ENCODE measurements around the gene PLD5.
"Not testable (repeated sequence)": the region's sequence is repeated elsewhere in the genome, so short reads cannot be mapped to it uniquely, and the experiment has no call there.

Gene PLD5

DNA sequence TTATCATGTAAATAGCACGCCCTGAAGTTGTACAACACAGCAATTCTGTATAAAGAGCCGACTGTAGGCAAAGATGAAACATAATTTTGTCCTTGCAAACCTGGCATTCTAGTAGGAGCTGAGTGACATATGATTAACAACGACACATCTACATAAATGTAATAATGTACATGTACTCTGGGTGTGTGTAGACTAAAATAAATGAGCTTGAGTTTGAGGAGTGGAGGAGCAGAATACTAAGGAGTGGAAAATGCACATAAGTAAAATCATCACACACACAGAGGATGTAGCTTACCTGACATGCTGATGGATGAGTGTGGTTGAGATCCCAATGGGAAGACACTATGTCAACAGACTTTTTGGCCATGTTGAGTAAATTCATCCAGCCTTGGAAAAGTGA is 236.4 kb downstream of the PLD5 start:
- not testable (repeated sequence) for DNase-seq (ENCODE audit: extremely low read depth in 1 of 2, low read depth in 1 of 2)

DNA sequence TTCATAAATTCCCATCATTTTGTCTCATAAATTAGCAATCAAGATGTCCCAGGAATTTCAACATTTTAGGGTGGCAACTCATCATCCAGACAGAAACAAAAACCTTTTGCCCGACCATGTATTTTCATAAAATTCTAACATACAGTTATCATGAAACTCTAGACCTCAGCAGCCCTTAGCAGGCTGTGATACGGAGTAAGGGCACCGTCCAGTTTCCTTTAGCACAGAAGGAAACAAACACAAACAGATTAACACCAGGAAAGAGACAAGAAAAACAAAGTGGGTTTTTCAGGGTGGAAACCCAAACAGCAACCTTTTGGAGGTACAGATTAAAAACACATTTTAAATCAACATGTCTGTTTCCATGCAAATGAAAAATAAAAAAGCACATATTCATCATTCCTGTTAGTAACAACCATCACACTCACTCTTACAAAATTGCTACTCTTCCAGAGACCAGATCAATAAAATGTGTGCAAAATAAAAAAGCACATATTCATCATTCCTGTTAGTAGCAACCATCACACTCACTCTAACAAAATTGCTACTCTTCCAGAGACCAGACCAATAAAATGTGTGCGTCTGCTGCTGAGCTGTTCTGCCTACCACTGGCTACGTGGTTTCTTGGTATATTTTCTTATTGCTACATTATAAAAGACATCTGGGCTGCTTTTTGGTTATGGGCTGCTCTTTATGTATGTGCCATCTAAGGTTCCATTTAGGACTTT is 241.6 kb downstream of the PLD5 start:
- DNase-seq (ENCODE audit: extremely low read depth in 1 of 2, low read depth in 1 of 2): not testable (repeated sequence)

DNA sequence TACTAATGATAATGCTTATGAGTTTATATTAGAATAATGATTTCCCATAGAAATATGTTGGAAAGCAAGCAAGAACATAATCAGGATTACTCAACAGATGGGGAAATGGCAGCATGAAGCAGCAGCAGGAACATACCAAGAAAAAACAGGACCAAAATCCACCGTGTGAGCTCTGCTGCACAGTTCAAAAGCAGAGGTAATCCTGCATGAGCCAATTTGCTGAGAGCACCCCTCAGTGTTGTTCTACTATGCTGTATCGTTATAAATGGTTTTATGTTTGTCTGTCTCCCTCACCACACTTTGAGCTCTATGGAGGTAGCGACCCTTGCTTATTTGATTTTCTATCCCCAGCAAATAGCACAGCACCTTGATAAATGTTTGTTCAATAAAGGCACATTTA is 246.1 kb downstream of the PLD5 start:
- not testable (repeated sequence) for DNase-seq (ENCODE audit: extremely low read depth in 1 of 2, low read depth in 1 of 2)

DNA sequence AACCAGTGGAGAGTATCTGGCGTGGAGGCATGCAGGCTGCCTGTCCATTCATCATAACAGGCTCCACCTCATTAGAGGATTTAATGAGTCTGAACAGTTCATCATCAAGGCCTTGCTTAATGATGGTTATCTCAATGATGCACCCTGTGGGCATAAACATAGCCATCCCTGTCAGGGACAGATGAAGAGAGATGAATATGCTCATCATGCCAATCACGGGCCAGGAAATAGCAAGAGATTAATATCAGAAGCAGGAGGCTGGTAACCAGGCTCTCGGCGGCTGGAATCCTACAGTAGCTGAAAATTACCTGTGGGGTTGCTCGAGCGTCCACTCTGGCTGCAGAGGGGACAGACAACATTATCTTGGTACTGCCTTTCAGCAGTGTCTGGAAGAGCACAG is 247.7 kb downstream of the PLD5 start:
- not testable (repeated sequence) for DNase-seq (ENCODE audit: extremely low read depth in 1 of 2, low read depth in 1 of 2)

DNA sequence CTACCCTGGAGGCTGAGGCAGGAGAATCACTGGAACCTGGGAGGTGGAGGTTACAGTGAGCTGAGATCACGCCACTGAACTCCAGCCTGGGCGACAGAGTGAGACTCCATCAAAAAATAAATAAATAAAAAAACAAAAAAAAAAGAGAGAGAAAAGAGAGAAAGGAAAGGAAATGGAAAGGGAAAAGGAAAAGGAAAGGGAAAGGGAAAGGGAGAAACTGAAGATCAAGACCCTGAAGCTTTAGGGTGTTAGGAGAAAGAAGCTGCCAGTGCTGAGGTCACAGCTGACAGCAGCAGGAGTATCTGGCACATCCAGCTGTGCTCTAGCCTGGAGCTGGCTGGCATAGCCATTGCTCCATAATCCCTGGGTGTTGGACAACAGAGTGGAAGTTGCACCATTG is 257.5 kb downstream of the PLD5 start:
- not testable (repeated sequence) for DNase-seq (ENCODE audit: extremely low read depth in 1 of 2, low read depth in 1 of 2)

DNA sequence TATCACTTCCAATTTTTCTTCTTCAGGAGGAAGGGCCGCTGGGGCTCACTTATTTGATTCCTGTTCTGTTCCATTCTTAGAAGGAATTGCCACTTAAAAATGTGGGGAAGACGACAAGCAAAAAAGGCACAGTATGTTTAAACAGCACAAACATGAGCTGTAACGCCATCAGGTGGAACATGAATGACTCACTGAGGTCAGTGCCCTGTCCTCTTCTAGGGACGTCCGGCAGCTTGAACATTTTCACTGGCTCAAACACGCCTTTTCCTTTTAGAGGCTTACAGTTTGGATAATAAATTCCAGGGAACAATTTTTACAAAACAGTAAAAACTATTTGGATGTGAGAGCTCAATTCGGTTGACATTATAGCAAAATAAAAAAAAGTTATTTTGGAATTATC is 260.1 kb downstream of the PLD5 start:
- DNase-seq (ENCODE audit: extremely low read depth in 1 of 2, low read depth in 1 of 2): not testable (repeated sequence)

DNA sequence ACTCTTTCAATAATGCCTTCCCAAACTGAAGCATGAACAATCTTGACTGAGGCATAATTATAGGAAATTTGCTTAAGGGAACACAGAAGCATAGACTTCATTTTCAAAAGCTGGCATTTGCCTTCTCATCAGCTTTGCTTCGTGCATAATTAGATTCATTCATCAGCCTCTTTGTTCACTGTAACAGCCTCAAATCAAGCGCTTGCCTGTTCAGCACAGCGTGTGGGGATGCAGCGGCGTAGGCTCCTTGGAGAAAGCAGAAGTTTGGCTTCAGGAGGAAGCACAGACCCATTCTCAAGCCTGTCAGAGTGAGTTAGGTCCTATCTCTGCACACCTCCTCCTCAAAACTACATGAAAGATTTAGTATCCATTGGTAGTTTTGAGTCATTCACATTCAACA is 279.2 kb downstream of the PLD5 start:
- no peak for DNase-seq (ENCODE audit: extremely low read depth in 1 of 2, low read depth in 1 of 2)

DNA sequence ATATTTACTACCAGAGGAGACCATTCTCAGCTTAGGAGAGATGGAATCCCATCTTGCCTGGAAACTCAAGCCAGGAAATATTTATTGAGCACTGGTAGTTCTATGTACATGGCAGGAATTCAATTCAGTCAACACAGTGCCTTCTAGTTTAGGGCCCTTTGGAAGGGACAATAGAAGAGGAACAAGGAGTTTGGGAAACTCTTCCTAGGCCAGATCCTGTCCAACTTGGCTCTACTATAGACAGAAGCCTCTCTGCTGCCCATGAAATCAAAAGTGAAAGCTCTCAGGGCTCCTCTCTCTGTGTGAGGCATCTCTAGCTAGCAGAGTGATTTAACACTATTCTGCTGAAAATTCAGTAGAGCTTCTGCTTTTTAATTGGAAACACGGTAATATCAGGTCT is 281.0 kb downstream of the PLD5 start:
- DNase-seq (ENCODE audit: extremely low read depth in 1 of 2, low read depth in 1 of 2): no peak

DNA sequence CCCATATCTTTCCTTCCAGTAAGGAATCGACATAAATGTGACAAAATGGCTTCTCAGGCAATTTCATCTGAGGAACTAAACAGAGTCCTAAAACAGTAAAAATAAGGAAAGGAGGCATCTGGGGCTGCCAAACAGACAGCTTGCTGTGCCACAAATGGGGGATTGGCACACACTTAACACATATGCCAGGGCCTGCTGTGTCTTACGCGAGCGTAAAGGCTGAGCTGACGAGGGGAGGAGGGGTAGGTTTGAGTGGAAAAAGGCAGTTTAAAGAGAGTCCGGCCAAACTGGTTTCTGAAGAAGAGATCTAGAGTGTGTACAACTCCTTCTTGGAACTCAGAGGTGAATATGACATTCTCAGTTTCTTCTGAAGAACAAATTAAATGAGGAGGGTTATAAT is 281.5 kb downstream of the PLD5 start:
- no peak for DNase-seq (ENCODE audit: extremely low read depth in 1 of 2, low read depth in 1 of 2)

DNA sequence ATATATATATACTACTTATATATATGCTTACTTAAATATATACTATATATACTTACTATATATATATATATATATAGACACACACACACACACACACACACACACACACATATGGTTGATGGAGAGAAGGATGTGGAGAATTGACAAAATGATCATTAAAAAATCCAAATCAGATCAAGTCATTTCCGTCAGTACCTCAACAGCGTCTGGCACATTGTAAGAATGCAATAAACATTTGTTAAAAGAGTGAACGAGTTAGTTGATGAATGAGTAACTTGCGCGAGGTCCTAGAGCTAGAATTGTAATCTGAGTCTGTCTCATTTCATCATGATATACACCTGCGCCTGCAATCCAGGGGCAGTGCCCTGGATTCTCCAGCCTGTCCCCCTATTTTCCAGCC is 282.6 kb downstream of the PLD5 start:
- no peak for DNase-seq (ENCODE audit: extremely low read depth in 1 of 2, low read depth in 1 of 2)

DNA sequence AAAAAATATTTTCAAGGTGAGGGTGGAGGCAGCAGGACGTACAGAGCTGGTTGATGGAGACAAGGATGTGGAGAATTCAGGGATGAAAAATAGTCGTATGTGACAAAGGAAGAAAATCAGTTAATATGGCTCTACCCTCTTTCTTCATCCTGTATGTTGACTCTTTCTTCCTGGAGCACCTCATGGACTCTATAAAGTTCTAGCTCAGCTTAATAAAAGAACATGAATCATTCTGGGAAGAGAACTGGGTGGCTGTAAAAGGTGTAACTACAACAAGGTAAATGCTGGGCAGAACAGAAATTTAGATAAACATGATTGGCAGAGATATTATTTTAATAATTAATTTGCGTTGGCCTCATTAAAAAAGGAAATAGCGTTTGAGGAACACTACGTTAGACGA is 283.8 kb downstream of the PLD5 start:
- no peak for DNase-seq (ENCODE audit: extremely low read depth in 1 of 2, low read depth in 1 of 2)

DNA sequence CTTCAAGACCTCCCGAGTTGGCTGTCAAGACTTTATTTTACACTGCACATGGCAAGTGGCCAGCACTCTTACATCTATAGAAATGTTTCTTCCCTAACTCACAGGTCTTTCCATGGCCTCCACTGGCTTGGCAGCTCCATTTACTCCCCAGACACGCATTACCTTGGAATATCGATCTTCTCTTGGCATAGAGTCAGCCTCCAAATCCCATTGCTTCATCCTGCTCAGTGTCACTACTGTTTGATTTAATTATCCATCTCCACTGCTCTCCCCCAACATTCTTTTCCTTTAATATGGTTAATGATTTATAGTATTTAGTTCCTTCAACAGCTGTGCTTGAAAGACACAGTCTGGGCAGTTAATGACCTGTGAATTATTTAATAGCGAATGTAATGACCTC is 284.4 kb downstream of the PLD5 start:
- DNase-seq (ENCODE audit: extremely low read depth in 1 of 2, low read depth in 1 of 2): no peak

DNA sequence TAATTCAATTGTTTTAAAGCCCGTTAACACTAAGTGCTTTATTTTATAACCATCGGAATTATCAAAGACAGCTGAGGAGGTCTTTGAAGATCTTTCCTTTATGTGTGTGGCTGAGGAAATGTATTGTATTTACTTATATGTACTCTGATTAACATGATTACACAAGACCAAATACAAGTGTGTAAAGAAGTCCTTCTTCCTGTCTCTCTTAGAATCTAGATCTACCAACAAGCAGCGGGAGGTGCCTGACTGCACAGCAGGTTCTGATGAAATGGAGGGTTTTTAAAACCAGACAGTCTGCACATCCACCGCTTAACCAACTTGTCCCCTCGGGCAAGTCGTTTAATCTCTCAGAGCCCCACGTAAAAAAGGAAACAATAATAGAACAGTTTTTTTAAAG is 285.1 kb downstream of the PLD5 start:
- no peak for DNase-seq (ENCODE audit: extremely low read depth in 1 of 2, low read depth in 1 of 2)

DNA sequence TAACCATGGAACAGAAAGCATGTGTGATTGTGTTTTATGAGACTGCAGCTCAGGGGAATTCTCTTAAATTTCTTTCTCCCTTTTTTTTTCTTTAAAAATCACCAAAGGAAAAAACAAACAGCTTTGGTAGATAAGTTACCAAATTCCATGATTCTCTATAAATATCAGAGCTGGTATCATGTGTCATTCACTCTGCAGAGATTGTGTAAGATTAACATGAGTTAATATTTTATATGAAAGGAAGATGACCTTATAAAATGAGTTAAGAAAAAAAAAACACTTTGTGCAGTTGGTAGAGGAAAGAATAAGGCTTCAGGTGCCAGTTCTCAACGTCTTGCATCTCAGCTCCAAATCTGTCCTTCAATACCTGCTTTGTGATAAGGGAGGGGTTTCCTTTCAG is 287.4 kb downstream of the PLD5 start:
- DNase-seq (ENCODE audit: extremely low read depth in 1 of 2, low read depth in 1 of 2): no peak

DNA sequence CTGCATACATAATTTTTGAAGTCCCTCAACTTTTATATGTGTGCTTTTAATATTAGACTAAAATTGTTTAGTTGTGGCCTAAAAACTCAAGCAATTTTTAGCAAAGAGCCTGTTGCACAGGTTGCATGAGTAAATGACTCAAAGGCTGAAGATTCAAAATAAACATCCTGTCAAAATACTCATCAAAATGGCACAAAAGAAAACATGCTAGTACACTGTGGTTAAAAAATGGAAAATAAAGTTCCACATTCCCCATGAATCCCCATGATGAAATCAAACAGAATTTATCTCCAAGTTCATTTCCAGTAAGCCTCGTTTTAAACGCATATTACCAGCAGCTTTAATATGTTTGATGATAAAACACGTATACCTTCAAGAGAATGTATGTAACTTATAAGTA is 295.5 kb downstream of the PLD5 start:
- no peak for DNase-seq (ENCODE audit: extremely low read depth in 1 of 2, low read depth in 1 of 2)

DNA sequence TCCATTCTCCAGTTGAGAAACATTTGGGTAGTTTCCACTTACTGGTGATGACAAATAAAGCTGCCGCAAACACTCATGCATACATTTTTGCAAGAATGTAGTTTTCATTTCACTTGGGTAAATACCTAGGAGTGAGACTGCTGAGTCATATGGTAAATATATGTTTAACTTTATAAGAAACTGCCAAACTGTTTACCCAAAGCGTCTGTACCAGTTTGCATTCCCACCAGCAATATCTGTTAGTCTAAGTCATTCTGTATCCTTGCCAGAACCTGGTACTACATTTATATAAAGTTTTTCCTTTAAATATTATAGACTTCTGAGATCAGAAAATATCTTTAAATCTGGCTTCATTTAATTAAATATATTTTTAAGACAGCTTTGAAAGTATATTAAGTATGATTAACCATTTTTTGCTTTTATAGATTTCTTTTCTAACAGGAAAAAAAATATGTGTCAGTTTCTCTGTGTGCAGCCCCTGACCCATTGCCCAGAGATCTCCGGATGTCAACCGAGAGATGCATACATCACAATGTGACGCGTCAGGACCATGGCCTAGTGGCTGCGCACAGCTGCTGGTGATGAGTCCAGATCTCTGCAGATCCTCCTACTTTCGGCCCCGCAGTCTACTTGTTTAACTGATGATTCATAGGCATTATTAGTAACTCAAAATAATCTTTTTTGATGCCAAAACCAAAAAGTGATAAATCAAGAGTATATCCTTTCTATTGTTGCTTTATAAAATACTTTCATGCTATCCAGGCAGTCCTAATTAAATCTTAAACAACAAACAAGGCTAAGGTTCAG is 298.5 kb downstream of the PLD5 start:
- DNase-seq (ENCODE audit: extremely low read depth in 1 of 2, low read depth in 1 of 2): no peak

DNA sequence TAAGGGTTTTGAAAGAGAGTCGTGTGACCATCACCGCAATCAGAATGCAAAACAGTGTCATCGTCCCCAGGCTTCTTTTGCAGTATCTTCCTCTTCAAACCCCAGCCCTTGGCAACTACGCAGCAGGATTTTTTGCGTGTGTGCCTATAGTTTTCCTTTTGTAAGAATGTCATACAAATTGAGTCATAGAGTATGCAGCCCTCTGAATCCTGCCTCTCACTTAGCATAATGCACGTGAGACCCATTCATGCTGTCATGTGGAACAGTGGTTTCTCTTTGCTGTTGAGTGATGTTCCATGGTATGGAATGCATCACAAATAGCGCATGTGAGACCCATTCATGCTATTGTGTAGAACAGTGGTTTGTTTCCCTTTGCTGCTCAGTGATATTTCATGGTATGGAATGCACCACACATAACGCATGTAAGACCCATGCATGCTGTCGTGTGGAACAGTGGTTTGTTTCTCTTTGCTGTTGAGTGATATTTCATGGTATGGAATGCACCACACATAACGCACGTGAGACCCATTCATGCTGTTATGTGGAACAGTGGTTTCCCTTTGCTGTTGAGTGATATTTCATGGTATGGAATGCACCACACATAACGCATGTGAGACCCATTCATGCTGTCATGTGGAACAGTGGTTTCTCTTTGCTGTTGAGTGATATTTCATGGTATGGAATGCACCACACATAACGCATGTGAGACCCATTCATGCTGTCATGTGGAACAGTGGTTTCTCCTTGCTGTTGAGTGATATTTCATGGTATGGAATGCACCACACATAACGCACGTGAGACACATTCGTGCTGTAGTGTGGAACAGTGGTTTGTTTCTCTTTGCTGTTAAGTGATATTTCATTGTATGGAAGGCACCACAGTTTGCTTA is 299.4 kb downstream of the PLD5 start:
- DNase-seq (ENCODE audit: extremely low read depth in 1 of 2, low read depth in 1 of 2): not testable (repeated sequence)

DNA sequence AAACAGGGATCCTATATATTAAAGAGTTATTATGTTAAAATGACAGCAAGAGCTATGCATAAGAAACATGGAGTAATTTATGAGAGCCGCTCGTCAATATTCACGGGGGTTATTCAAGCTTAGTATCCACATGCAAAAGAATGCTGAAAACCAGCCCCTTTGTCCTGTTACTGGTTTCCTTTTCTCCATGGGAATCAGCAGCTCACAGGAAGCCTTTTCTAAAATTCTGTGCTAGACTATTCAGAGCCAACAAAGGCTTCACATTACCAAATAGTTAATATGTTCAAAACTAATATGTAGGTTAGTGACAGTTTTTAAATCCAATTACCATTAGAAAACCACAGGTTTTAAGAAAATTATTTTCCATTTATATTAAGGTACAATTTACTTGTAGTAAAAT is 300.0 kb downstream of the PLD5 start:
- DNase-seq (ENCODE audit: extremely low read depth in 1 of 2, low read depth in 1 of 2): no peak

DNA sequence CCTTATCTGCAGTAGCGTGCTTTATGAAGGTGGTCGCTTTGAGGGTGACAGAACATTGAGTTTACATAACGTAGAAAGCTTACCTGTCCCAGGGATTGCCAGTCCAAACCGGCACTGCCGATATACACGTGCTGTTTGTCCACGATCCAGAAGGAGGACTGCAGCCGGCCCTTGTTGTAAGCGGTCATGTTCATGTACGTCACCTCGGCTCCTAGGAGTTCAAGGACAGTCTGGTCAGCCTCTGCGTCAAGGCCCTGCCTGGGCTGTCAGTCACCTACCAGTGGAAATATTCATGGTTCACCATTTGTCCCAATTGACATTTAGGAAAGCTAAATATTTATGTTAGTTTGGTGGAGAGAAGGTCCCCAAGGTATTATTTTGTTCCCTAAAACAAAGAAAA is 304.6 kb downstream of the PLD5 start:
- no peak for DNase-seq (ENCODE audit: extremely low read depth in 1 of 2, low read depth in 1 of 2)

DNA sequence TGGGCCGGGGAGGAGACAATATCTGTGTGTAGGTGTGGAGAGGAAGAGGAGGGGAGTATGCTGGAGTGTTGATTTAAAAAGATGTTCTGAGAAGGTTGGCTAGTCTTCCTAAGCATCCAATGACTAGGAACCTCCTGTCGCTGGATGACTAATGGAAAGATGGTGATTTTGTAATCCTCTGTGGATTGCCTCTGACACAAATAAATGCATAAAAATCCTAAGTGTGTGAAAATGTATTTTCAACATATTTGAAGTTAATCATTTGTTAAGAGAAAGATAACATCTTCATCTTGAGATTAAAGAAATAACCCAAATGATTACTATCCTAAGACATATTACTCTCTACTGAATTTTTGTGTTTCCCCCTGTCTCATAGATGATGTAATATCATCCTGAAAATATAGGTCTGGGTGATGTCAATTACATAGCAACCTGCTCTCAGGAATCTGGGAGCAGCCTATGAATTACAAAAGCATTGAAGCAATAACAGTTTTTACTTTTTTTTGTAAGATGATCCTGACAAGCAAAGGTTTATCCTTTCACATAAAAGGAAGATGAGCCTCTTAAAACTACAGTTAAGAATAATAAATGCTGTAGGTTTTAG is 305.1 kb downstream of the PLD5 start:
- DNase-seq (ENCODE audit: extremely low read depth in 1 of 2, low read depth in 1 of 2): no peak

DNA sequence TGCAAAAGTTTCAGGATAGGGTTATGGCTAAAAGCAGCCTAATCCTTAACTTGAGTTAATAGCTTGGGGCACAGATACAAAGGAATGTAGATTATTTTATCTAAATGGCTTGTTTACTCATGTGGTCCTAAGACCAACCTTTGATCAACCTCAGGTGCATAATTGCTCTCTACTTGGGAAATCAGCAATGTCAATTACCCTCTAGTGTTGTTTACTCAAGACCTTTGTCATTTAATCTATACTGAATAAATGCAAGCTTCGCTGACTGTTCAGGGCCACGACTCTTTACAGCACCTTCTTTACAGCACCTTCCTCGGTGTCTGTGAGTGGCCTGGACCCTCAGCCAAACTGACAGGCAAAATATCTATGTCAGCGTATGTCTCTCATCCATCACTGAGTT is 308.1 kb downstream of the PLD5 start:
- no peak for DNase-seq (ENCODE audit: extremely low read depth in 1 of 2, low read depth in 1 of 2)
